GM12878 (cell line): ENCODE data around the gene MSI2. TPM values are rescaled to one million over a fixed set of nuclear protein-coding genes. Genes with fewer than 3 reads are reported as not detected.
A peak's percentile ranks its signal among the peaks of the same experiment; 100 is the strongest.

ENCODE experiments used
- ATAC-seq: fragments of 200-7000 bp; cut with Tn5 transposase; 3 replicates; pipeline ENCODE4 v1.9.1; 2020; ENCODE audit warnings: mild to moderate bottlenecking, moderate library complexity
- Bru-seq: library from RNA; stranded (reverse); fragments of 400-500 nt; gene quantifications from one replicate; lab custom pipeline; 2021; lab: Mats Ljungman, UMichigan
- BruChase-seq, 2 experiments: library from RNA; stranded (reverse); fragments of 400-500 nt; gene quantifications; one replicate each; lab custom pipeline; 2021; lab: Mats Ljungman, UMichigan
- BruUV-seq: library from RNA; stranded (reverse); fragments of 400-500 nt; replicated peaks from 2 replicates; lab custom pipeline; 2021; lab: Mats Ljungman, UMichigan
- CTCF ChIA-PET: fragments of 300-600 bp; sonication (Branson Sonifier 250); formaldehyde crosslinking; extraction: SDS; loops from one replicate; lab custom pipeline; 2021; ENCODE audit warnings: inconsistent platforms; lab: Yijun Ruan, JAX
- POLR2A ChIA-PET: fragments of 350-600 bp; formaldehyde crosslinking; extraction: SDS; loops from one replicate; lab custom pipeline; 2021; ENCODE audit warnings: inconsistent platforms; lab: Charles Lee
- RAD21 ChIA-PET: fragments of 300-600 bp; sonication (Branson Sonifier 250); formaldehyde crosslinking; loops from one replicate; lab custom pipeline; 2023; ENCODE audit warnings: antibody characterized with exemption; ENCODE audit not compliant: unreplicated experiment; lab: Charles Lee
- SMC1A ChIA-PET: fragments of 300-600 bp; sonication (Branson Sonifier 250); formaldehyde crosslinking; loops from one replicate; lab custom pipeline; 2023; ENCODE audit not compliant: unreplicated experiment, uncharacterized antibody; lab: Charles Lee
- DNase-seq: peaks from one replicate; pipeline ENCODE4 v3.0.0-alpha.2; 2011; ENCODE audit warnings: low read depth, low spot score
- FAIRE-seq: peaks from 3 replicates; lab custom pipeline; 2011; peaks lifted over from hg19 to GRCh38; lab: Jason Lieb, UNC
- H2AFZ ChIP-seq: 2 replicates; pipeline ENCODE4 v1.6.0; 2011; ENCODE audit warnings: low read depth, low read length, control low read depth; ENCODE audit not compliant: control insufficient read depth
- H3K27ac ChIP-seq: 2 replicates; pipeline ENCODE4 v1.5.1; 2011; ENCODE audit warnings: control low read depth; ENCODE audit not compliant: control insufficient read depth, insufficient read depth
- H3K27me3 ChIP-seq, 2 experiments: replicated peaks in 1 of 2; 2 replicates each; pipeline versions ENCODE4 v1.6.0 to v1.6.1; 2011; ENCODE audit warnings: low read length in 1 of 2; ENCODE audit not compliant: control insufficient read depth in 2 of 2, insufficient read depth in 2 of 2
- H3K36me3 ChIP-seq, 2 experiments: 2 replicates each; pipeline ENCODE4 v1.5.1; 2011; ENCODE audit warnings: low read length in 1 of 2; ENCODE audit not compliant: control insufficient read depth in 2 of 2, insufficient read depth in 2 of 2
- H3K4me1 ChIP-seq: 2 replicates; pipeline ENCODE4 v1.6.1; 2011; ENCODE audit warnings: mild to moderate bottlenecking, low read length, moderate library complexity, mixed read lengths; ENCODE audit not compliant: control insufficient read depth, insufficient read depth
- H3K4me2 ChIP-seq: 2 replicates; pipeline ENCODE4 v1.6.0; 2011; ENCODE audit warnings: control low read depth; ENCODE audit not compliant: control insufficient read depth, insufficient read depth
- H3K4me3 ChIP-seq: fragments of 200-600 bp; sonication (generic); 2 replicates; pipeline ENCODE4 v1.5.1; 2016
- H3K79me2 ChIP-seq: 2 replicates; pipeline ENCODE4 v1.6.0; 2011; ENCODE audit warnings: low read length; ENCODE audit not compliant: control insufficient read depth, insufficient read depth
- H3K9ac ChIP-seq: 2 replicates; pipeline ENCODE4 v1.8.0; 2011; ENCODE audit warnings: low read length, control low read depth, mixed read lengths; ENCODE audit not compliant: control insufficient read depth, insufficient read depth
- H3K9me3 ChIP-seq: replicated peaks from 3 replicates; pipeline ENCODE4 v1.5.1; 2011; ENCODE audit warnings: mild to moderate bottlenecking, low read length; ENCODE audit not compliant: control insufficient read depth, insufficient read depth
- H4K20me1 ChIP-seq: 2 replicates; pipeline ENCODE4 v1.6.0; 2011; ENCODE audit not compliant: control insufficient read depth, insufficient read depth
- BHLHE40 ChIP-seq, 2 experiments: fragments of 450-650 bp in 1 of 2; IDR thresholded peaks; 2 replicates each; pipeline ENCODE4 v1.6.1; 2011 to 2017; ENCODE audit warnings: low read depth in 2 of 2, borderline replicate concordance in 1 of 2, improper control_type of control experiment in 1 of 2, low read length in 1 of 2, mild to moderate bottlenecking in 1 of 2
- CHD1 ChIP-seq: IDR thresholded peaks from 2 replicates; pipeline ENCODE4 v1.6.1; 2012; ENCODE audit warnings: low read depth, low read length, improper control_type of control experiment
- CHD2 ChIP-seq: IDR thresholded peaks from 2 replicates; pipeline ENCODE4 v1.6.1; 2011; ENCODE audit warnings: low read depth, low read length, improper control_type of control experiment, borderline replicate concordance
- CREB1 ChIP-seq: IDR thresholded peaks from 2 replicates; pipeline ENCODE4 v1.6.1; 2012; ENCODE audit warnings: low read depth, mild to moderate bottlenecking, inconsistent platforms
- DPF2 ChIP-seq: fragments of 450-650 bp; IDR thresholded peaks from 2 replicates; pipeline ENCODE4 v1.6.1; 2017; ENCODE audit warnings: mild to moderate bottlenecking
- IKZF2 ChIP-seq, 2 experiments: fragments of 450-650 bp; IDR thresholded peaks; 2 replicates each; pipeline ENCODE4 v1.6.1; 2017; ENCODE audit warnings: mild to moderate bottlenecking in 2 of 2, moderate library complexity in 2 of 2
- JUND ChIP-seq: IDR thresholded peaks from 2 replicates; pipeline ENCODE4 v1.6.1; 2012; ENCODE audit warnings: low read depth, mild to moderate bottlenecking, low read length, improper control_type of control experiment, moderate library complexity
- MEF2B ChIP-seq: fragments of 450-650 bp; IDR thresholded peaks from 2 replicates; pipeline ENCODE4 v1.6.1; 2018; ENCODE audit warnings: mild to moderate bottlenecking, moderate library complexity; ENCODE audit not compliant: partially characterized antibody, poor library complexity, severe bottlenecking
- NFYA ChIP-seq: IDR thresholded peaks from 2 replicates; pipeline ENCODE4 v1.6.1; 2011; ENCODE audit warnings: low read depth, mild to moderate bottlenecking, low read length, improper control_type of control experiment, borderline replicate concordance
- NR2F1 ChIP-seq: fragments of 450-650 bp; conservative IDR thresholded peaks from 2 replicates; pipeline ENCODE4 v1.6.1; 2017; ENCODE audit warnings: mild to moderate bottlenecking
- RELA ChIP-seq: fragments of 450-650 bp; IDR thresholded peaks from 2 replicates; pipeline ENCODE4 v1.8.0; 2014; ENCODE audit warnings: borderline replicate concordance; ENCODE audit not compliant: partially characterized antibody
- SP1 ChIP-seq: IDR thresholded peaks from one replicate; pipeline ENCODE4 v1.6.1; 2011; ENCODE audit warnings: low read depth, low read length
- TCF3 ChIP-seq: IDR thresholded peaks from 2 replicates; pipeline ENCODE4 v1.6.1; 2012; ENCODE audit warnings: low read depth, mild to moderate bottlenecking, low read length, borderline replicate concordance; ENCODE audit not compliant: insufficient read depth
- WGBS: methylation state at CpG from one replicate; pipeline ENCODE4 v1.1.6; 2016; ENCODE audit warnings: low lambda C conversion rate; ENCODE audit not compliant: insufficient replicate concordance, insufficient coverage; ENCODE audit errors: missing lambda C conversion rate; 5-methylcytosine and 5-hydroxymethylcytosine counted together
- in situ Hi-C: fragments of 300-500 bp; cut with MboI; formaldehyde crosslinking; loops from 9 replicates; pipeline ENCODE4 v1.14.3; 2018; ENCODE audit warnings: mixed read lengths
- intact Hi-C: fragments of 100-400 bp; cut with micrococcal nuclease; formaldehyde crosslinking; loops from one replicate; pipeline ENCODE4 v1.14.2; 2022; ENCODE audit not compliant: unreplicated experiment
- long read RNA-seq, 2 experiments: library from polyadenylated mRNA; unstranded; transcript quantifications; one replicate each; pipeline ENCODE4 v2.0.0, GENCODE V29; 2019 to 2020
- polyA minus RNA-seq, 3 experiments: library from RNA; depleted of rRNA, polyadenylated mRNA; stranded (reverse); fragments of >200 nt; gene quantifications; 2 replicates each; pipeline ENCODE4 v1.2.3, GENCODE V29; 2011
- polyA plus RNA-seq, 11 experiments: library from polyadenylated mRNA; depleted of rRNA in 4 of 11; unstranded in 6 of 11; stranded (reverse) in 5 of 11; fragments of >200 nt; fragmentation: Nextera tagmentation in 4 of 11; fragmentation: Illumina TruSeq in 1 of 11; extraction: Ambion mirVana in 4 of 11; extraction: Trizol in 1 of 11; gene quantifications; 1 replicate in 1 of 11; 2 replicates in 10 of 11; pipeline versions ENCODE4 v1.2.1 to v1.2.3, GENCODE V29; 2011 to 2016; ENCODE audit warnings: inconsistent platforms in 2 of 11, missing spikeins in 2 of 11, low read depth in 1 of 11
- total RNA-seq, 4 experiments: library from RNA; depleted of rRNA in 3 of 4; stranded (reverse); fragments of >200 nt in 3 of 4; fragmentation: Illumina TruSeq in 1 of 4; extraction: Trizol in 1 of 4; gene quantifications; 2 replicates each; pipeline versions ENCODE4 v1.2.1 to v1.2.3, GENCODE V29; 2013 to 2021
- TF ChIP-seq, protein P1 (sequence below): fragments of 450-650 bp; IDR thresholded peaks from 2 replicates; pipeline ENCODE4 v1.6.1; 2017; ENCODE audit warnings: low read depth, mild to moderate bottlenecking, moderate library complexity
- TF ChIP-seq, protein P2 (sequence below): fragments of 450-650 bp; IDR thresholded peaks from 2 replicates; pipeline ENCODE4 v1.6.1; 2014; ENCODE audit warnings: mild to moderate bottlenecking

MSI2 gene
- 386 and 393 TPM in 2 replicates for total RNA-seq (2013; cell fraction: nucleolus; rRNA removed)
- total RNA-seq (2014; rRNA removed): 37.9 and 40.2 TPM in 2 replicates
- total RNA-seq (2014; rRNA removed; fragmentation: Illumina TruSeq; extraction: Trizol): 50.0 and 50.4 TPM in 2 replicates
- 74.1 and 76.1 TPM in 2 replicates for total RNA-seq (2021)
- 36.0 TPM for polyA plus RNA-seq (2011; ENCODE audit: low read depth)
- polyA plus RNA-seq (2011; rRNA removed): 57.5 and 73.9 TPM in 2 replicates
- 48.9 and 56.2 TPM in 2 replicates for polyA plus RNA-seq (2011; cell fraction: cytosol; rRNA removed)
- 75.9 and 85.6 TPM in 2 replicates for polyA plus RNA-seq (2011; cell fraction: nucleus; rRNA removed)
- 45.1 and 53.0 TPM in 2 replicates for polyA plus RNA-seq (2012)
- 61.4 and 88.0 TPM in 2 replicates for polyA plus RNA-seq (2014; fragmentation: Illumina TruSeq; extraction: Trizol)
- 1 to 10 TPM; 6.1 to 9.5 TPM for polyA plus RNA-seq (2014; fragmentation: Nextera tagmentation; extraction: Ambion mirVana)
- polyA plus RNA-seq (2014; rRNA removed): 43.8 and 47.2 TPM in 2 replicates
- polyA plus RNA-seq (2016; fragmentation: Nextera tagmentation; extraction: Ambion mirVana): 10 to 100 TPM; 15.5 to 16.3 TPM
- 88.4 and 94.0 TPM in 2 replicates for polyA minus RNA-seq (2011; rRNA and poly(A)+ RNA removed)
- 17.3 and 25.7 TPM in 2 replicates for polyA minus RNA-seq (2011; cell fraction: cytosol; rRNA and poly(A)+ RNA removed)
- polyA minus RNA-seq (2011; cell fraction: nucleus; rRNA and poly(A)+ RNA removed): 52.5 and 102 TPM in 2 replicates
- Bru-seq, nascent RNA: percentile 93 among the genes with signal in this experiment
- BruChase-seq, experiment 1, labeled RNA remaining after a 6-hour chase: percentile 94 among the genes with signal in this experiment
- BruChase-seq, experiment 2, labeled RNA remaining after a 2-hour chase: percentile 91 among the genes with signal in this experiment
- long read RNA-seq, experiment 1, partial matches to known transcripts: 1 of 12 reads
- long read RNA-seq, experiment 1, other reads (novel, unspliced or antisense): 11 of 12 reads
- long read RNA-seq, experiment 2, partial matches to known transcripts: 1 of 44 reads
- long read RNA-seq, experiment 2, other reads (novel, unspliced or antisense): 43 of 44 reads

DNA sequence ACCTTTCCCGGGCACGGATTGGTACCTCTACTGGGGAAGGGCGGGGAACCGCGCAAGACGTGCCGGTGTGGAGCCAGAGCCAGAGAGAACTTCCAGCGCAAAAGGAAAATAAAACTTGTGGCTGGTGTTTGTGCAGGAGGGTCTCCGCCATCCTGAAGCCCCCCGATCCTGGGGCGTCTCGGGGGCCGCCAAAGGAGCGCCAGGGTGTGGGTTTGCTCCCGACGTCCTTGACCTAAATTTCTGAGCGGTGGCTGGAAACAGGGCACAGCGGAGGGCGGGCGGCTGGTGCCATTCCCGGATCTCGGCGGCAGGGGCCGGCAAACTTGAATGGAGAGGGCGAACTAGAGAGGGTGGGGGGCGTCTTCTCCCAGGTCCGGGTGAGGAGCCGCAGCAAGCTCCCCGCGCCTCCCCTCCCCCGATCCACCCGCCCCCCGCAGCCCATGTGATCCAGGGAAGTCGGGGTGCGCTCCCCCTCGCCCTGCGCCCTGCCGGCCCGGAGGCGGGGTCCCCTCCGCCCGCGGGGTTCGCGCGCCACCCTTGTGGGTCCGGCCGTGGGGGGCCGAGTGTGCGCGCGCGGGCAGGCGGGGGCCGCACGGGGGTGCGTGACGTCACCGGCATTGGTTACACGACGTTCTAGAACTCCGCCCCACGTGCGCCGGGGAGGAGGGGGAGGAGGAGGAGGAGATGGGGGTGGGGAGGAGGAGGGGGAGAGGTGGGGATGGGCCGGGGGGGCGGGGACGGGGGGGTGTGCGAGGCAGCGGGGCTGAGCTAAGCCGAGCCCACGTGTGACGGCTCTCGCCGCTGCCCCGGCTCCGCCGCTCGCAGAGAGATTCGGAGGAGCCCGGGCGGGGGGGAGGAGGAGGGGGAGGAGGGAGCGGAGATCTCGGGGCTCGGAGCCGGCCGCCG is at the start of gene MSI2:
Gene MSI2, plus strand, starts transcription at position 748 of the 906 bp plus-strand sequence. CDS start 220 bp downstream, outside the sequence.
- Histone ChIP-seq H3K79me2 (peaks cover 38% of the 10 kb centered on the region), H3K4me3 (peak within 1 kb of the TSS; percentile 95), H4K20me1 (no peaks in the 10 kb centered on the region), H3K27ac (peak within 1 kb of the TSS; percentile 34), H2AFZ (peak within 1 kb of the TSS; percentile 87), H3K4me1 (peaks cover 6% of the 10 kb centered on the region), H3K36me3 (no peaks in the 10 kb centered on the region), H3K4me2 (peak within 1 kb of the TSS; percentile 93), H3K27me3 (no peaks in the 10 kb centered on the region), H3K9ac (peak within 1 kb of the TSS; percentile 75), H3K9me3 (no peaks in the 10 kb centered on the region)
- DNase-seq: peak; percentile 51
- ChIA-PET RAD21 (interaction anchor here (0.6 to 3.3 kb wide), 10 partner anchors 12 to 278 kb away, joined by 3 to 24 read pairs (median 4); no protein-coding TSS in a partner anchor), CTCF (interaction anchor here (6.2 kb wide), 1 partner anchor 185 kb away, joined by 44 read pairs; no protein-coding TSS in a partner anchor), SMC1A (interaction anchor here (2.1 to 5.4 kb wide), 4 partner anchors 13 to 184 kb away, joined by 4 to 45 read pairs (median 12); no protein-coding TSS in a partner anchor), POLR2A (interaction anchor here (0.6 to 3.3 kb wide), 4 partner anchors 102 to 328 kb away, joined by 3 to 15 read pairs (median 8); no protein-coding TSS in a partner anchor)
- FAIRE-seq: no peak
- under 1% methylated on average over 26 of the region's 88 CpGs for WGBS
- no TSS peak for BruUV-seq
- intact Hi-C loops (loop anchor here (5.0 kb wide), 2 partner anchors 101 to 186 kb away; no protein-coding TSS in a partner anchor), in situ Hi-C loops (no loop called here)
- ATAC-seq: peak; percentile 82
- TF ChIP-seq CREB1: peak; percentile 94
- 0 out of 2 replicates have a peak, but pooled peaks have one; percentile 30 for TF ChIP-seq DPF2
- no peak for TF ChIP-seq NR2F1
- 0 out of 2 replicates have a peak, but pooled peaks have one; percentile 29 for TF ChIP-seq CHD2
- TF ChIP-seq, protein P1, sequence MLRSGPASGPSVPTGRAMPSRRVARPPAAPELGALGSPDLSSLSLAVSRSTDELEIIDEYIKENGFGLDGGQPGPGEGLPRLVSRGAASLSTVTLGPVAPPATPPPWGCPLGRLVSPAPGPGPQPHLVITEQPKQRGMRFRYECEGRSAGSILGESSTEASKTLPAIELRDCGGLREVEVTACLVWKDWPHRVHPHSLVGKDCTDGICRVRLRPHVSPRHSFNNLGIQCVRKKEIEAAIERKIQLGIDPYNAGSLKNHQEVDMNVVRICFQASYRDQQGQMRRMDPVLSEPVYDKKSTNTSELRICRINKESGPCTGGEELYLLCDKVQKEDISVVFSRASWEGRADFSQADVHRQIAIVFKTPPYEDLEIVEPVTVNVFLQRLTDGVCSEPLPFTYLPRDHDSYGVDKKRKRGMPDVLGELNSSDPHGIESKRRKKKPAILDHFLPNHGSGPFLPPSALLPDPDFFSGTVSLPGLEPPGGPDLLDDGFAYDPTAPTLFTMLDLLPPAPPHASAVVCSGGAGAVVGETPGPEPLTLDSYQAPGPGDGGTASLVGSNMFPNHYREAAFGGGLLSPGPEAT: 0 out of 2 replicates have a peak, but pooled peaks have one; percentile 33
- TF ChIP-seq NFYA: no peak
- TF ChIP-seq RELA: no peak
- TF ChIP-seq IKZF2 (IDR thresholded peaks at IDR 0.05): peak; percentile 49 to 60; a peak in 2 of 4 replicates
- TF ChIP-seq, protein P2, sequence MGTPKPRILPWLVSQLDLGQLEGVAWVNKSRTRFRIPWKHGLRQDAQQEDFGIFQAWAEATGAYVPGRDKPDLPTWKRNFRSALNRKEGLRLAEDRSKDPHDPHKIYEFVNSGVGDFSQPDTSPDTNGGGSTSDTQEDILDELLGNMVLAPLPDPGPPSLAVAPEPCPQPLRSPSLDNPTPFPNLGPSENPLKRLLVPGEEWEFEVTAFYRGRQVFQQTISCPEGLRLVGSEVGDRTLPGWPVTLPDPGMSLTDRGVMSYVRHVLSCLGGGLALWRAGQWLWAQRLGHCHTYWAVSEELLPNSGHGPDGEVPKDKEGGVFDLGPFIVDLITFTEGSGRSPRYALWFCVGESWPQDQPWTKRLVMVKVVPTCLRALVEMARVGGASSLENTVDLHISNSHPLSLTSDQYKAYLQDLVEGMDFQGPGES: no peak
- TF ChIP-seq BHLHE40 (IDR thresholded peaks at IDR 0.05; ENCODE audit: borderline replicate concordance in 1 of 2, low read depth in 2 of 2, low read length in 1 of 2): peak; percentile 82 to 93
- TF ChIP-seq TCF3: 0 out of 2 replicates have a peak, but pooled peaks have one; percentile 39
- TF ChIP-seq MEF2B: peak; percentile 17
- TF ChIP-seq CHD1: no peak
- TF ChIP-seq JUND: 0 out of 2 replicates have a peak, but pooled peaks have one; percentile 41
- no peak for TF ChIP-seq SP1
